ENCODE data around the gene TOP3B.

DNA sequence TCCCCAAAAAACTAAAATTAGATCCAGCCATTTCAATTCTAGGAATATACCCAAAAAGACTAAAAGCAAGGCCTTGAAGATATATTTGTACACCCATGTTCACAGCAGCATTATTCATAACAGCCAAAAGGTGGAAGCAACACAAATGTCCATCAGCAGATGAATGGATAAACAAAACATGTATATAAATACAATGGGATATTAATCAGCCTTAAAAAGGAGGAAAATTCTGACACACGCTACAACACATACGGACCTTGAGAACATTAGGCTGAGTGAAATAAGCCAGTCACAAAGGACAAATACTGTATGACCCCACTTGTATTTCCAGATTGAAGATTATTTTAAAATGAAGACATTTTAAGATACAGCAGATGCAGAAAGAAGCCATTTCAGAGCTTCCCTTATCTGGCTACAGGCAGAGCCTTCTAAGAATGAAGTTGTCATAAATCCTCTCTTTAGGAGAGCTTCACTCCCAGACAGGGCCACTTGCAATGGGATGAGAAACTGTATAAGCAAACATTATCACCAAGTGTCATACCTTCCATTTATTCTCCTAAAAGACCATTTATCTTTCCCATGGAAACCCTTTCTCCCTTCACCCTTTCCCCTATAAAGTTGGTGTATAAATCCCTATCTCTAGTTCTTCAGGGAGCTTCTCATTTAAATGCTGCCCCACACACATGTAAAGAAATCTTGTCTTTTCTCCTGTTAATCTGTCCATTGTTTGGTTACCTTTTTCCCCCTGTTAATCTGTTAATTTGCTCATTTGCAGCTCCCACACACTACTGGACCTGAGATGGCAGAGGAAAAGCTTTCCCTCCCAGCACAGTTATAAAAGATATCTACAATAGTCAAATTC, 19.3 kb upstream of the TOP3B start:
- TF ChIP-seq, protein P1, sequence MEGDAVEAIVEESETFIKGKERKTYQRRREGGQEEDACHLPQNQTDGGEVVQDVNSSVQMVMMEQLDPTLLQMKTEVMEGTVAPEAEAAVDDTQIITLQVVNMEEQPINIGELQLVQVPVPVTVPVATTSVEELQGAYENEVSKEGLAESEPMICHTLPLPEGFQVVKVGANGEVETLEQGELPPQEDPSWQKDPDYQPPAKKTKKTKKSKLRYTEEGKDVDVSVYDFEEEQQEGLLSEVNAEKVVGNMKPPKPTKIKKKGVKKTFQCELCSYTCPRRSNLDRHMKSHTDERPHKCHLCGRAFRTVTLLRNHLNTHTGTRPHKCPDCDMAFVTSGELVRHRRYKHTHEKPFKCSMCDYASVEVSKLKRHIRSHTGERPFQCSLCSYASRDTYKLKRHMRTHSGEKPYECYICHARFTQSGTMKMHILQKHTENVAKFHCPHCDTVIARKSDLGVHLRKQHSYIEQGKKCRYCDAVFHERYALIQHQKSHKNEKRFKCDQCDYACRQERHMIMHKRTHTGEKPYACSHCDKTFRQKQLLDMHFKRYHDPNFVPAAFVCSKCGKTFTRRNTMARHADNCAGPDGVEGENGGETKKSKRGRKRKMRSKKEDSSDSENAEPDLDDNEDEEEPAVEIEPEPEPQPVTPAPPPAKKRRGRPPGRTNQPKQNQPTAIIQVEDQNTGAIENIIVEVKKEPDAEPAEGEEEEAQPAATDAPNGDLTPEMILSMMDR (IDR thresholded peaks at IDR 0.05; ENCODE audit: low read depth, low read length, poor library complexity, severe bottlenecking) = no peak
- TF ChIP-seq EZH2phosphoT487 (IDR thresholded peaks at IDR 0.05; ENCODE audit: borderline replicate concordance, low read length) = no peak

Data from DOHH2 (cell line).